GM19099 (cell line): Measurements from ENCODE around the gene GPC4.

Experiments used
- POLR2A ChIP-seq: IDR thresholded peaks from 3 replicates; pipeline ENCODE4 v1.6.1; 2011; ENCODE audit warnings: low read depth; ENCODE audit not compliant: insufficient read length; ENCODE audit errors: extremely low read depth

The GPC4 gene

DNA sequence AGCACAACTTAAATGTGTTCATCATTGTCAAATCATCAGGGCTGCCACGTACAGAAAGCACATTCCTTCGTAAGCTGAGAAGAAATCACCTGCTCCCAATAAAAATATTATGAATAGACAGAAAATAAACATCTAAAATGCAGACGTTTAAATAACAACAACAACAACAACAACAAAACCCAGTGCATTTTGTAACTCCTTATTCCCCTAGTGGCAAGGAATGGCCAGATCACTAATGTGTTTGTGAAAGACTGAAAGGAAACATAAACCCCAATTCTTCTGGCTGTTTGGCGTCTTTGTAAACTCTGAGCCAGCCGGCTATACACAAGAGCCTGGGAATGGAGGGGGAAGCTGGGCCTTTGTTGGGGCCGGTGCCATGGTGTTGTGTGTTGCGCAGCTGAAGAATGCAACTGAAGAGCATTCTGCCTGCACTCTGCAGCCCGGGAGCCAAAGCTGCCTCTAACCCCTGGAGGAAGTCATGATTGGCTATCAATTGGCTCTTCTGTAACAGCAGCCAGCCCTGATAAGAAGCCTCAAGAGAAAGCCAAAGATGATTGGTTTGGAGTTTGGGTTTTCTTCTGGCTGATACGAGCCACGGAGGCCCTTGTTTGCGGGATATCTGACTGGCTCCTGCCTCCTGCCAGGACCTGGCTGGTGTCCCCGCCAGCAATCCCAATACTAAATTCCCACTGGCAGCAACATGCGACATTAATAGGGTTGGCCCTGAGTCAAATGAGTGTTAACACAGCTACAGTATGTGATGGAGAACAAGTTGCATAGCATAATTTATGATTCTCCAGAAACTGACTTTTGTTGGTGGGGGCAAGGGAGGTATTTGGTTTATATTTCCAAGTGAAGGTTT, 107.4 kb downstream of the GPC4 start:
- TF ChIP-seq POLR2A = no peak

GRCh38 chrX:133307094-133307493, 108.2 kb downstream of the GPC4 start:
- no peak for TF ChIP-seq POLR2A

- TF ChIP-seq POLR2A = no peak
Observed at GRCh38 chrX:133306316-133306715, 109.0 kb downstream of the GPC4 start.

DNA sequence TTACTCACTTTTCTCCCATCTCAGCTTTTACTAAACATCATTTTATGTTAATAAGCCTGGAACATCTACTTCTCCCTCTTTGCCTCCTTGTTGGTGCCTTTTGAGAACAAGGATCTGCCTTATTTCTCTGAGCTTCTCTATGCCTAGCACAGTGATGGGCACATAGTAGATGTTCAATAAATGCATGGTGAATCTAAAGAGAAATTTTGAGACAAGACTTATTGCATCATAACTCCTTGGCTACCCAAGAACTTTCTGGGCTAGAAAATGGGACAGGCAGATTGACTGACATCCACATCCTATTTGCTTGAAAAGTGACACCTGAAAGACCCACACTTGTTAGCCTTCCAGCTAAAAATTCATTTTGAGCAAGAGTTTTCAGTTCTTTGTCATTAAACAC, 109.9 kb downstream of the GPC4 start:
- no peak for TF ChIP-seq POLR2A

DNA sequence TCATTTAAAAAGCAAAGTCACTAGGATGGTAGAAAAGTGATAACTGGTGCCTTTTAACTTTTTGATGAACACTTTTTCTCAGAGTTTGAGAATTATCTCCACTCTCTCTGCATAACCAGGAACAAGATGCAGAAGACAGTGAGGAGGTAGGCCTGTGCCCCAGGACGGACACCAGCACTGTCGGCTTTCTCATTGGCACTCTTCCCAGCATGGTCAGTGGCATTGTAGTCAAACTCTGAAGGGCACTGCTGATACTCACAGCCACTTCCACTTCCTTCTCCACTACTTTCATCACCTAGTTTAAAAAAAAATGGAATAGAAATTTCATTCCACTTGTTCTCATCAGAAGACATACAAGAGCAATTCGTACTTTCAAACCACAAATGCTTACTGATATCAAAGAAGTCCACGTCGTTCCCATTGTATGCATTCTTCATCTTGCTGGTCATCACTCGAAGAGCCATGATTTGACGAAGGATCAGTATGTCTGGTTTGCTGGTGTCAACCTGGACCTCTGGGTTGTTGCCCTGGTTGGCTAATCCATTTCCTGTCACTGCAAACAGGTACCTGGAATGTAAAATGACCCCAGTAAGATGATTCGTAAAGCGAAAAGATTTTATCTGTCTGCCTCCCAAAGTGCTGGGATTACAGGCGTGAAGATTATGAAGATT, 112.4 kb downstream of the GPC4 start:
- TF ChIP-seq POLR2A = no peak

DNA sequence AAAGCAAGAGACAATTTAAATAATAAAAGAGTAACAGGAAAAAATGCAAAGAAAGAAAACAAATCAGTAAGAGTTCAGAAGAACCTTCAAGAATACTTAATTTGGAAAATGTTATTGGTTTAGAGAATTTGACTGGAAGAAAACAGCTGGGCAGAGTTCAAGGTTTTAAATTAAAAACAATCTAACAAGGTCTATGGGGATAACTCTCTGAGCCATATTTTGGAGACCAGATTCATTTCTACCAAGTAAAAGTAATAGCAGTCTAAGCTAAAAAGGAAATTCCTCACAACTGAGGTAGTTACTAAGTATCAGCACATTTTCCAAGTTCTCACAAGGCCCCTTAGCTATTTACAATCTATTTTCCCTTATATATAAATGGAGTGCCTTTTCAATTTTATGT, 114.7 kb downstream of the GPC4 start:
- no peak for TF ChIP-seq POLR2A

DNA sequence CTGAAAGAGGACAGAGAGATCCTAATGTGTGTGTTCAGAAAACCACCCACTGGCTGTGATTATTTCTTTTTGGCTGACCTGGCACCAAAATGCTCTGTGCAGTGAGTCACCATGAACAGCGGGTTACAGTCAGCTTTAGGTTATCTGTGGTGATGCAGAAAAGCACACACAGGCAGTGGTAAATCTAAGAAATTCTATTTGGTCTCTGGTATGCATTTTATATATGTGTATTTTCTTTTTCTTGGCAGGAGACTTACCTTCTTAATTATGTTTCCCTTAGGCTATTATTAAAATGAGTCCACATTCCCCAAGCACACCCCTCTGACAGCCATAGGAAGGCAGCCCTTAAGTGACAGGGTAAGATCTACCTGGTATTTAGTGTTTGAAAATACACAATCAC, 118.0 kb downstream of the GPC4 start:
- TF ChIP-seq POLR2A = no peak

GRCh38 chrX:133294126-133294525, 121.2 kb downstream of the GPC4 start:
- no peak for TF ChIP-seq POLR2A

GRCh38 chrX:133290076-133290475, 125.2 kb downstream of the GPC4 start:
- no peak for TF ChIP-seq POLR2A

DNA sequence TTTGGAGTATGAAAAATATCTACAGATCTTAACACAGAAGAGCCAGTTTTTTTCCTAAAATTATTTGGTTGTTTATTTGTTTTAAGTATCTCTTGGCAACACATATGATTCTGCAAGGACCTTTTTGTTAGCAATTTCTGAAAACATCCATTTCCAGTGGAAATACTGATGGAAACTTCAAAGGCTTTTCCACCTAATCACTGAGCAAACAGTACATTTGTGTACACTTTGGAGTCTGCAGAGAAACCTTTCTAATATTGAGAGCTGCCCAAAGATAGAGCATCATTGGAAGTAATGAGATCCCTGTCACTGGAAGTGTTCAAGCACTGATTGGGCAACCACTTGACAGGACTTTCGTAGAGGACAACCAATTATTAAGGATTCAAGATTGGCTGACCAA, 127.4 kb downstream of the GPC4 start:
- TF ChIP-seq POLR2A = no peak

GRCh38 chrX:133285341-133285740, 129.9 kb downstream of the GPC4 start:
- no peak for TF ChIP-seq POLR2A

- TF ChIP-seq POLR2A = no peak
Observed at GRCh38 chrX:133273180-133273579, 142.1 kb downstream of the GPC4 start.

GRCh38 chrX:133269168-133269567, 146.1 kb downstream of the GPC4 start:
- no peak for TF ChIP-seq POLR2A

GRCh38 chrX:133267621-133268020, 147.7 kb downstream of the GPC4 start:
- TF ChIP-seq POLR2A = no peak

DNA sequence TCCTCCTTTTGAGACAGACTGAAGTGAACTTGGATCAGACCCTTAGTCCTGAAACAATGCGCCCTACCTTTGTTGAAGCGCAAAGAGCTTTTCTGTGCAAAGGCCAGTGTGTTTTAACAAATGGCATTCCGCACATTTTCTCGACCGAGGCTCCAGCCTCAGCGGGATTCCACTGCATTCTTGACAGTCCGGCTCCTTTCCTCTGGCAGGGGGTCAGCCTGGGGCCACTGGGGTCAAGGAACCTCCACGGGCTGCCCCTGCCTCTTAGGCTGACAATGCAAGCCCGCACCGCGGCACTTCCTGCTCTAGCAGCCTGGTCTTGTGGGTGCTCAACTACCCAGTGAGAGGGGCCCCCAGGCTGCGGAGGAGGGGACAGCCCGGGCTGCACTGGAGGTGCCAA, 150.0 kb downstream of the GPC4 start:
- no peak for TF ChIP-seq POLR2A

- TF ChIP-seq POLR2A = no peak
Observed at GRCh38 chrX:133258481-133258880, 156.8 kb downstream of the GPC4 start.
